TTC549 (cell line): ENCODE data around the gene URM1.
"Not testable (repeated sequence)": the region's sequence is repeated elsewhere in the genome, so short reads cannot be mapped to it uniquely, and the experiment has no call there.

Source experiments
- FAIRE-seq: peaks from 2 replicates; lab custom pipeline; 2012; peaks lifted over from hg19 to GRCh38; lab: Jason Lieb, UNC

The URM1 gene

GRCh38 chr9:128370752-128371629, at the start of gene URM1:
TSS of gene URM1 (plus strand) at chr9:128371374. CDS start at chr9:128371381, 7 bp downstream.
- no peak for FAIRE-seq

GRCh38 chr9:128321879-128322403, 49.2 kb upstream of the URM1 start:
- FAIRE-seq = no peak

- no peak for FAIRE-seq
These were observed 48.6 kb upstream of the URM1 start, which contains the start of the genes COQ4 and TRUB2 for GRCh38 chr9:128322404-128323211. TSS of gene COQ4 (plus strand) at chr9:128322839. CDS start at chr9:128322859, 20 bp downstream. TSS of gene TRUB2 (minus strand) at chr9:128322447. CDS start at chr9:128322408, 39 bp downstream.

GRCh38 chr9:128323212-128323730, 47.9 kb upstream of the URM1 start:
- FAIRE-seq = no peak

GRCh38 chr9:128323791-128324190, 47.4 kb upstream of the URM1 start:
- FAIRE-seq = no peak

- no peak for FAIRE-seq
These were observed 46.8 kb upstream of the URM1 start for GRCh38 chr9:128324401-128324800.

GRCh38 chr9:128325629-128326028, 45.5 kb upstream of the URM1 start:
- FAIRE-seq = no peak

- no peak for FAIRE-seq
These were observed 37.7 kb upstream of the URM1 start for GRCh38 chr9:128333451-128333869.

- no peak for FAIRE-seq
These were observed 36.0 kb upstream of the URM1 start for GRCh38 chr9:128335161-128335560.

GRCh38 chr9:128335914-128336313, 35.3 kb upstream of the URM1 start:
- FAIRE-seq = no peak

GRCh38 chr9:128337936-128338335, 33.2 kb upstream of the URM1 start:
- no peak for FAIRE-seq

GRCh38 chr9:128338852-128339614, 32.1 kb upstream of the URM1 start:
- not testable (repeated sequence) for FAIRE-seq

- no peak for FAIRE-seq
These were observed 31.1 kb upstream of the URM1 start, which contains the start of gene SLC27A4 for GRCh38 chr9:128339761-128340690. TSS of gene SLC27A4 (plus strand) at chr9:128340527. CDS start at chr9:128343133, 2,606 bp downstream.

GRCh38 chr9:128340691-128341434, 30.3 kb upstream of the URM1 start:
- no peak for FAIRE-seq

GRCh38 chr9:128341435-128341849, 29.7 kb upstream of the URM1 start:
- no peak for FAIRE-seq

GRCh38 chr9:128342971-128343680, 28.0 kb upstream of the URM1 start:
- FAIRE-seq = no peak

GRCh38 chr9:128343855-128344254, 27.3 kb upstream of the URM1 start:
- FAIRE-seq = no peak

- FAIRE-seq = no peak
These were observed 26.1 kb upstream of the URM1 start for GRCh38 chr9:128344931-128345605.
